K562 (cell line): ENCODE results near the gene ZNF24. TPM values are rescaled to one million over a fixed set of nuclear protein-coding genes. Genes with fewer than 3 reads are reported as not detected.
A peak's percentile ranks its signal among the peaks of the same experiment; 100 is the strongest.

Experiments used
- CEBPB ChIP-seq: fragments of 450-650 bp; IDR thresholded peaks from 2 replicates; pipeline ENCODE4 v1.6.1; 2016; ENCODE audit warnings: missing genetic modification characterization, missing compliant biosample characterization
- ERF ChIP-seq: fragments of 450-650 bp; formaldehyde crosslinking; IDR thresholded peaks from 2 replicates; pipeline ENCODE4 v1.4.0; 2020; ENCODE audit warnings: mild to moderate bottlenecking, mixed read lengths
- HLTF ChIP-seq: fragments of 450-650 bp; IDR thresholded peaks from 2 replicates; pipeline ENCODE4 v1.6.1; 2016
- JUND ChIP-seq, 2 experiments: IDR thresholded peaks; 2 replicates in 1 of 2; 3 replicates in 1 of 2; pipeline ENCODE4 v1.6.1; 2011; ENCODE audit warnings: borderline replicate concordance in 2 of 2, low read depth in 2 of 2, low read length in 2 of 2, improper control_type of control experiment in 1 of 2, missing biosample characterization in 1 of 2, missing genetic modification characterization in 1 of 2, missing genetic modification reagents in 1 of 2
- NR2C2 ChIP-seq, 2 experiments: fragments of 200-800 bp in 1 of 2; sonication (Bioruptor generic) in 1 of 2; sonication (generic) in 1 of 2; formaldehyde crosslinking in 1 of 2; IDR thresholded peaks; 2 replicates each; pipeline versions ENCODE4 v1.6.1 to v1.8.0; 2016 to 2022; ENCODE audit warnings: mild to moderate bottlenecking in 1 of 2, missing compliant biosample characterization in 1 of 2, missing genetic modification characterization in 1 of 2, missing genetic modification reagents in 1 of 2
- POLR2G ChIP-seq: fragments of 200-400 bp; formaldehyde crosslinking; IDR thresholded peaks from 2 replicates; pipeline ENCODE4 v1.6.1; 2017; ENCODE audit warnings: low read depth, mild to moderate bottlenecking, antibody characterized with exemption, low read length, moderate library complexity
- TFAM ChIP-seq: fragments of 250-450 bp; sonication (Bioruptor Pico); conservative IDR thresholded peaks from 2 replicates; pipeline ENCODE4 v1.5.0; 2021; ENCODE audit warnings: mild to moderate bottlenecking, moderate library complexity
- WHSC1 ChIP-seq: IDR thresholded peaks from one replicate; pipeline ENCODE4 v1.6.1; 2012; ENCODE audit warnings: low read length, control low read depth, inconsistent platforms
- ZNF354B ChIP-seq: fragments of 250-450 bp; sonication (Bioruptor Pico); IDR thresholded peaks from 2 replicates; pipeline ENCODE4 v1.4.0; 2020
- ZNF408 ChIP-seq: fragments of 250-450 bp; sonication (Bioruptor Pico); IDR thresholded peaks from 2 replicates; pipeline ENCODE4 v1.4.0; 2020; ENCODE audit warnings: low read depth, mild to moderate bottlenecking, moderate library complexity
- ZNF511 ChIP-seq: sonication (generic); formaldehyde crosslinking; IDR thresholded peaks from 2 replicates; pipeline ENCODE4 v1.8.0; 2022; ENCODE audit warnings: mild to moderate bottlenecking, missing genetic modification reagents
- ZNF785 ChIP-seq: fragments of 250-450 bp; sonication (Bioruptor Pico); IDR thresholded peaks from 2 replicates; pipeline ENCODE4 v1.4.0; 2020; ENCODE audit warnings: mild to moderate bottlenecking
- polyA plus RNA-seq, 8 experiments: library from polyadenylated mRNA; depleted of rRNA in 4 of 8; stranded (reverse) in 5 of 8; unstranded in 3 of 8; fragments of >200 nt; fragmentation: Nextera tagmentation in 2 of 8; fragmentation: Illumina TruSeq in 1 of 8; extraction: Ambion mirVana in 2 of 8; extraction: Trizol in 1 of 8; gene quantifications; 2 replicates each; pipeline versions ENCODE4 v1.2.1 to v1.2.3, GENCODE V29; 2011 to 2014; ENCODE audit warnings: inconsistent platforms in 1 of 8, missing spikeins in 1 of 8
- total RNA-seq, 7 experiments: library from RNA; depleted of rRNA in 6 of 7; stranded (reverse); fragments of >200 nt in 6 of 7; fragmentation: Illumina TruSeq in 2 of 7; extraction: Trizol in 2 of 7; gene quantifications; 2 replicates each; pipeline versions ENCODE4 v1.2.1 to v1.2.3, GENCODE V29; 2011 to 2021; ENCODE audit warnings: low replicate concordance in 1 of 7
- TF ChIP-seq, protein P1 (sequence below), 2 experiments: fragments of 450-650 bp; formaldehyde crosslinking in 1 of 2; IDR thresholded peaks; 2 replicates each; pipeline versions ENCODE4 v1.4.0 to v1.6.1; 2014 to 2020; ENCODE audit warnings: mild to moderate bottlenecking in 2 of 2, borderline replicate concordance in 1 of 2, low read depth in 1 of 2
- TF ChIP-seq, protein P2 (sequence below): fragments of 450-650 bp; formaldehyde crosslinking; IDR thresholded peaks from 2 replicates; pipeline ENCODE4 v1.4.0; 2020; ENCODE audit warnings: mild to moderate bottlenecking, moderate library complexity
- TF ChIP-seq, protein P3 (sequence below): IDR thresholded peaks from 3 replicates; pipeline ENCODE4 v1.6.1; 2011; ENCODE audit warnings: borderline replicate concordance, mild to moderate bottlenecking; ENCODE audit not compliant: insufficient read length, insufficient read depth

Gene ZNF24
- total and polyA plus RNA-seq, 9 of the 15 experiments (the other 6 are each of a cell fraction or from before 2014, with no cell fraction given), result 35.7 to 72.8 (median 54.1) TPM

- TF ChIP-seq, protein P1, sequence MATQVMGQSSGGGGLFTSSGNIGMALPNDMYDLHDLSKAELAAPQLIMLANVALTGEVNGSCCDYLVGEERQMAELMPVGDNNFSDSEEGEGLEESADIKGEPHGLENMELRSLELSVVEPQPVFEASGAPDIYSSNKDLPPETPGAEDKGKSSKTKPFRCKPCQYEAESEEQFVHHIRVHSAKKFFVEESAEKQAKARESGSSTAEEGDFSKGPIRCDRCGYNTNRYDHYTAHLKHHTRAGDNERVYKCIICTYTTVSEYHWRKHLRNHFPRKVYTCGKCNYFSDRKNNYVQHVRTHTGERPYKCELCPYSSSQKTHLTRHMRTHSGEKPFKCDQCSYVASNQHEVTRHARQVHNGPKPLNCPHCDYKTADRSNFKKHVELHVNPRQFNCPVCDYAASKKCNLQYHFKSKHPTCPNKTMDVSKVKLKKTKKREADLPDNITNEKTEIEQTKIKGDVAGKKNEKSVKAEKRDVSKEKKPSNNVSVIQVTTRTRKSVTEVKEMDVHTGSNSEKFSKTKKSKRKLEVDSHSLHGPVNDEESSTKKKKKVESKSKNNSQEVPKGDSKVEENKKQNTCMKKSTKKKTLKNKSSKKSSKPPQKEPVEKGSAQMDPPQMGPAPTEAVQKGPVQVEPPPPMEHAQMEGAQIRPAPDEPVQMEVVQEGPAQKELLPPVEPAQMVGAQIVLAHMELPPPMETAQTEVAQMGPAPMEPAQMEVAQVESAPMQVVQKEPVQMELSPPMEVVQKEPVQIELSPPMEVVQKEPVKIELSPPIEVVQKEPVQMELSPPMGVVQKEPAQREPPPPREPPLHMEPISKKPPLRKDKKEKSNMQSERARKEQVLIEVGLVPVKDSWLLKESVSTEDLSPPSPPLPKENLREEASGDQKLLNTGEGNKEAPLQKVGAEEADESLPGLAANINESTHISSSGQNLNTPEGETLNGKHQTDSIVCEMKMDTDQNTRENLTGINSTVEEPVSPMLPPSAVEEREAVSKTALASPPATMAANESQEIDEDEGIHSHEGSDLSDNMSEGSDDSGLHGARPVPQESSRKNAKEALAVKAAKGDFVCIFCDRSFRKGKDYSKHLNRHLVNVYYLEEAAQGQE (IDR thresholded peaks at IDR 0.05; ENCODE audit: borderline replicate concordance), result peak; percentile 43; the same call in 1 of the 2 replicates
- TF ChIP-seq, protein P1 (CRISPR knock-in tag; IDR thresholded peaks at IDR 0.05; ENCODE audit: low read depth), result no peak
- TF ChIP-seq ERF (CRISPR knock-in tag) (no peak), ZNF511 (CRISPR knock-in tag) (no peak), ZNF408 (CRISPR knock-in tag) (no peak), JUND (IDR thresholded peaks at IDR 0.05; ENCODE audit: borderline replicate concordance, low read depth, low read length) (no peak), JUND (tag; IDR thresholded peaks at IDR 0.05; ENCODE audit: borderline replicate concordance, low read depth, low read length) (peak; percentile 18; the same call in 1 of the 3 replicates), NR2C2 (CRISPR knock-in tag; IDR thresholded peaks at IDR 0.05) (no peak), NR2C2 (tag; IDR thresholded peaks at IDR 0.05) (no peak), ZNF785 (CRISPR knock-in tag) (no peak), WHSC1 (no peak), POLR2G (no peak), TFAM (no peak), ZNF354B (CRISPR knock-in tag) (no peak), HLTF (no peak), CEBPB (tag) (no peak)
- TF ChIP-seq, protein P2, sequence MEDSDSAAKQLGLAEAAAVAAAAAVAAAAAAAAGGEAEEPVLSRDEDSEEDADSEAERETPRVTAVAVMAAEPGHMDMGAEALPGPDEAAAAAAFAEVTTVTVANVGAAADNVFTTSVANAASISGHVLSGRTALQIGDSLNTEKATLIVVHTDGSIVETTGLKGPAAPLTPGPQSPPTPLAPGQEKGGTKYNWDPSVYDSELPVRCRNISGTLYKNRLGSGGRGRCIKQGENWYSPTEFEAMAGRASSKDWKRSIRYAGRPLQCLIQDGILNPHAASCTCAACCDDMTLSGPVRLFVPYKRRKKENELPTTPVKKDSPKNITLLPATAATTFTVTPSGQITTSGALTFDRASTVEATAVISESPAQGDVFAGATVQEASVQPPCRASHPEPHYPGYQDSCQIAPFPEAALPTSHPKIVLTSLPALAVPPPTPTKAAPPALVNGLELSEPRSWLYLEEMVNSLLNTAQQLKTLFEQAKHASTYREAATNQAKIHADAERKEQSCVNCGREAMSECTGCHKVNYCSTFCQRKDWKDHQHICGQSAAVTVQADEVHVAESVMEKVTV (CRISPR knock-in tag), result no peak
- TF ChIP-seq, protein P3, sequence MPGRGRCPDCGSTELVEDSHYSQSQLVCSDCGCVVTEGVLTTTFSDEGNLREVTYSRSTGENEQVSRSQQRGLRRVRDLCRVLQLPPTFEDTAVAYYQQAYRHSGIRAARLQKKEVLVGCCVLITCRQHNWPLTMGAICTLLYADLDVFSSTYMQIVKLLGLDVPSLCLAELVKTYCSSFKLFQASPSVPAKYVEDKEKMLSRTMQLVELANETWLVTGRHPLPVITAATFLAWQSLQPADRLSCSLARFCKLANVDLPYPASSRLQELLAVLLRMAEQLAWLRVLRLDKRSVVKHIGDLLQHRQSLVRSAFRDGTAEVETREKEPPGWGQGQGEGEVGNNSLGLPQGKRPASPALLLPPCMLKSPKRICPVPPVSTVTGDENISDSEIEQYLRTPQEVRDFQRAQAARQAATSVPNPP, result no peak
Observed at GRCh38 chr18:35355140-35355618, 11.0 kb upstream of the ZNF24 start (continued).
